MM.1S (cell line): Measurements from ENCODE around the gene ISOC1.

Experiments used
- CTCF ChIP-seq: fragments of 300-600 bp; sonication (generic); IDR thresholded peaks from 2 replicates; pipeline ENCODE4 v1.5.1; 2016; ENCODE audit warnings: antibody characterized with exemption, low read length, mixed read lengths
- EZH2phosphoT487 ChIP-seq: fragments of 300-600 bp; sonication (generic); IDR thresholded peaks from 2 replicates; pipeline ENCODE4 v1.6.1; 2018; ENCODE audit warnings: antibody characterized with exemption, low read length

GRCh38 chr5:129097498-129098296 lies 3.1 kb downstream of the ISOC1 start:
- TF ChIP-seq CTCF (no peak), EZH2phosphoT487 (no peak)
